G401 (cell line): ENCODE data around the gene SECTM1. TPM values are rescaled to one million over a fixed set of nuclear protein-coding genes. Genes with fewer than 3 reads are reported as not detected.

Source experiments
- DNase-seq: peaks from one replicate; pipeline ENCODE4 v3.0.0-alpha.2; 2015; ENCODE audit warnings: low spot score
- in situ Hi-C: cut with HindIII; loops from 2 replicates; pipeline ENCODE4 v1.10.0; 2016; ENCODE audit warnings: low sequenced_read_pairs, mixed read lengths
- total RNA-seq: library from RNA; depleted of rRNA; stranded (reverse); fragments of >200 nt; shearing (Covaris generic); gene quantifications from 2 replicates; pipeline ENCODE4 v1.2.3, GENCODE V29; 2014; rRNA removed

The SECTM1 gene
- total RNA-seq, 1 experiment from 2014 or later: 3.1 TPM

- in situ Hi-C loops: no loop called here
- no peak for DNase-seq
Observed at GRCh38 chr17:82275326-82275725, 58.2 kb downstream of the SECTM1 start.

GRCh38 chr17:82274134-82275020 lies 59.2 kb downstream of the SECTM1 start:
- DNase-seq: no peak
- in situ Hi-C loops: no loop called here

- in situ Hi-C loops: no loop called here
Observed at GRCh38 chr17:82273327-82274133, 60.0 kb downstream of the SECTM1 start, which contains the start of gene CSNK1D. CSNK1D (minus strand) TSS chr17:82273700; CDS start chr17:82273381, 319 bp downstream.

GRCh38 chr17:82272495-82273326 lies 60.9 kb downstream of the SECTM1 start:
- no peak for DNase-seq
- in situ Hi-C loops: no loop called here

More at GRCh38 chr17:82273327-82274133, 60.0 kb downstream of the SECTM1 start, which contains the start of gene CSNK1D:
- peak; percentile 89 for DNase-seq

- in situ Hi-C loops: no loop called here
Observed at GRCh38 chr17:82271401-82271800, 62.2 kb downstream of the SECTM1 start.

More at GRCh38 chr17:82271401-82271800, 62.2 kb downstream of the SECTM1 start:
- no peak for DNase-seq

Other genes starting within 250 kb of the SECTM1 start
- 333 and 346 TPM in 2 replicates for gene FASN, start 235.5 kb downstream of the SECTM1 start, total RNA-seq
- 16.6 and 22.1 TPM in 2 replicates for gene CCDC57, start 120.9 kb downstream of the SECTM1 start, total RNA-seq
- gene SLC16A3, start 104.7 kb downstream of the SECTM1 start, total RNA-seq: 280 and 292 TPM in 2 replicates
- gene CSNK1D, start 60.1 kb downstream of the SECTM1 start, total RNA-seq: 83.1 and 87.7 TPM in 2 replicates
- 3.8 and 26.3 TPM in 2 replicates for gene CD7, start 16.2 kb downstream of the SECTM1 start, total RNA-seq
- gene TEX19, start 25.5 kb upstream of the SECTM1 start, total RNA-seq: 5.5 and 5.7 TPM in 2 replicates
- 1.5 TPM in 1 of 2 replicates, not detected in the other for gene UTS2R, start 38.0 kb upstream of the SECTM1 start, total RNA-seq
- gene HEXD, start 84.6 kb upstream of the SECTM1 start, total RNA-seq: 27.4 and 45.3 TPM in 2 replicates
- gene OGFOD3, start 84.8 kb upstream of the SECTM1 start, total RNA-seq: 24.7 and 65.0 TPM in 2 replicates
- gene CYBC1, start 117.0 kb upstream of the SECTM1 start, total RNA-seq: 48.7 and 64.5 TPM in 2 replicates
- 16.5 and 34.0 TPM in 2 replicates for gene NARF, start 125.0 kb upstream of the SECTM1 start, total RNA-seq
- gene FOXK2, start 186.0 kb upstream of the SECTM1 start, total RNA-seq: 52.8 and 57.7 TPM in 2 replicates